ENCODE results near the gene STAT5B.

STAT5B gene

DNA sequence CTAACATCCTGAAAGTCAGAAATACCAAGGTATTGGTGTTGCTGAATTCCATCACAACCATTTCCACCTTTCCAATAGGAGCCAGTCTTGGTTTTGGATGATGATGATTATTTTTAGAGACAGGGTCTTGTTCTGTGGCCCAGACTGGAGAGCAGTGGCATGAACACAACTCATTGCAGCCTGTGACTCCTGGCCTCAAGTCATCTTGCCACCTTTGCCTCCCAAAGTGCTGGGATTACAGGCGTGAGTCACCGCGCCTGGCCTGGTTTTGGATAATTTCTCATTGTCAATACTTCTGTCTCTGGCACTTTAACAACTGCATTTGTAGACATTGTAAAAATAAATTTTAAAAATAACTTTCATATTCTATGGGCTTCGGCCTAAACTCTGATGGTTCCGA, 22.6 kb downstream of the STAT5B start:
- no peak overlapping the region for H2AFZ ChIP-seq (ENCODE audit: low read depth, low read length)
- H2BK12ac ChIP-seq (ENCODE audit: low read length in 2 of 2): no peak overlapping the region
- H2BK15ac ChIP-seq (ENCODE audit: low read depth, poor library complexity, severe bottlenecking): no peak overlapping the region
- no peak for DNase-seq
- no peak overlapping the region for H3K18ac ChIP-seq (ENCODE audit: low read depth in 1 of 2, low read length in 2 of 2)
- H3K4me2 ChIP-seq (ENCODE audit: low read length, poor library complexity, severe bottlenecking): no peak overlapping the region
- H2AK5ac ChIP-seq (ENCODE audit: low read length, severe bottlenecking): no peak overlapping the region
- no peaks in the 10 kb centered on the region for H3K36me3 ChIP-seq (ENCODE audit: control insufficient read depth in 1 of 2, insufficient read depth in 2 of 2, low read depth in 1 of 2, low read length in 2 of 2)
- peaks cover 5% of the 10 kb centered on the region for H3K4me1 ChIP-seq (ENCODE audit: control insufficient read depth, insufficient read depth, low read depth, low read length)
- peaks cover 13% of the 10 kb centered on the region for H3K79me1 ChIP-seq (replicated peaks; ENCODE audit: low read length, poor library complexity, severe bottlenecking)
- no peak overlapping the region for H2BK5ac ChIP-seq (ENCODE audit: low read depth, low read length, poor library complexity, severe bottlenecking)
- H3K9ac ChIP-seq (ENCODE audit: low read length): no peak overlapping the region
- no peak overlapping the region for H3K4me3 ChIP-seq (ENCODE audit: insufficient read depth in 1 of 2, low read depth in 1 of 2, low read length in 2 of 2)
- H3K27ac ChIP-seq (ENCODE audit: low read length, poor library complexity, severe bottlenecking): no peak overlapping the region
- no peak overlapping the region for H3K23ac ChIP-seq (ENCODE audit: low read length in 2 of 2)
- no peak overlapping the region for H3K4ac ChIP-seq (ENCODE audit: low read depth in 1 of 2, low read length in 2 of 2)
- H2BK120ac ChIP-seq (ENCODE audit: low read depth, low read length): no peak overlapping the region
- no peaks in the 10 kb centered on the region for H3K9me3 ChIP-seq (ENCODE audit: control insufficient read depth, low read length)
- H3K27me3 ChIP-seq (ENCODE audit: control insufficient read depth in 1 of 2, insufficient read depth in 1 of 2, low read length in 2 of 2): no peaks in the 10 kb centered on the region
- H3K14ac ChIP-seq (ENCODE audit: low read length in 2 of 2): no peak overlapping the region
- H4K8ac ChIP-seq (ENCODE audit: low read length): no peak overlapping the region
- no peak overlapping the region for H4K91ac ChIP-seq (ENCODE audit: low read length)
- WGBS: 83% methylated on average over 3 of the region's 5 CpGs

DNA sequence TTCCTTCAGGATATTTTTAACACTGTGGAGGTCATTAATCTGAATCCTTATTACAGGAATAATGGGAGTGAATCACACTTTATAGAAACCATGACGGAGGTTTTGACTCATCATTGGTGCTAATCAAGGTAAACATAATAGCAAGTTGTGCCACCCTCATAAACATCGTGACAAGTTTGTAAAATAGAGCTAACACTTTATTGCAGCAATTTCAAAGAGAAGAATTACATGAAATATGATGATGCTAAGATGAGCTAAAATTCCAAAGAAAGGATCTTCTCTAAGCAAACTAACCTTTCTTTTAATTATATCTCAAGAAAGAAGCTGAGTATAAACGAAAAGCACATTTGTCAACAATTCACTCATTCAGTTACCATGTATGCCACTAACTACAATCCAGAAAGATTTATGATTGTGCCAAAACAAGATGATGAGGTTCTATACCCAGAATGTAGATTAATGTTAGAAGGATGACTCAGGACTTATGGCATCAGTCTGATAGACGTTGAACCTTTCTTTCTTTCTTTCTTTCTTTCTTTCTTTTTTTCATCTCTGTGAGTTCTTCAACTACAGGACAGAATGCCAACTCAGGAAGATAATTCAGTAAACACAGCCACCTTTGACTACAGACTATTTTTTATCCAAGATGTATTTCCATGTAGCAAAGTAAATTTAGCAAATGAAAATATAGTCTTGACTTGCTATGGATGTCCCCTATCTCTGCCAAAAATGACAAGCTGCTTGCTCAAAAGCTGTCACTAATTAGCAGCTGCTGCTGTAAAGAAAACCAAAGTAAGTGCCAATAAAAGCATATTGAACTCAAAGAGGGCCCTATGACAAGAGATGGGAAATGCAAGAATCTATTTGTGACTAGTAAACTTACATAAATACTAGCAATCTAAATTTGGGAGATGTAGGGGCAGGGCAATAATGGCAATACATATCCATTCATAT, 23.3 kb downstream of the STAT5B start:
- Histone ChIP-seq H2BK120ac (ENCODE audit: low read depth, low read length) (no peak overlapping the region), H3K4me2 (ENCODE audit: low read length, poor library complexity, severe bottlenecking) (no peak overlapping the region), H3K9ac (ENCODE audit: low read length) (no peak overlapping the region), H2BK12ac (ENCODE audit: low read length in 2 of 2) (no peak overlapping the region), H3K14ac (ENCODE audit: low read length in 2 of 2) (no peak overlapping the region), H3K27ac (ENCODE audit: low read length, poor library complexity, severe bottlenecking) (no peak overlapping the region), H2BK5ac (ENCODE audit: low read depth, low read length, poor library complexity, severe bottlenecking) (no peak overlapping the region), H3K4ac (ENCODE audit: low read depth in 1 of 2, low read length in 2 of 2) (no peak overlapping the region), H2AK5ac (ENCODE audit: low read length, severe bottlenecking) (no peak overlapping the region), H4K91ac (ENCODE audit: low read length) (no peak overlapping the region), H4K8ac (ENCODE audit: low read length) (no peak overlapping the region), H2BK15ac (ENCODE audit: low read depth, poor library complexity, severe bottlenecking) (no peak overlapping the region), H3K23ac (ENCODE audit: low read length in 2 of 2) (no peak overlapping the region), H3K4me3 (ENCODE audit: insufficient read depth in 1 of 2, low read depth in 1 of 2, low read length in 2 of 2) (no peak overlapping the region), H3K36me3 (ENCODE audit: control insufficient read depth in 1 of 2, insufficient read depth in 2 of 2, low read depth in 1 of 2, low read length in 2 of 2) (no peaks in the 10 kb centered on the region), H3K9me3 (ENCODE audit: control insufficient read depth, low read length) (no peaks in the 10 kb centered on the region), H3K18ac (ENCODE audit: low read depth in 1 of 2, low read length in 2 of 2) (no peak overlapping the region), H3K27me3 (ENCODE audit: control insufficient read depth in 1 of 2, insufficient read depth in 1 of 2, low read length in 2 of 2) (no peaks in the 10 kb centered on the region), H2AFZ (ENCODE audit: low read depth, low read length) (no peak overlapping the region), H3K79me1 (replicated peaks; ENCODE audit: low read length, poor library complexity, severe bottlenecking) (peaks cover 17% of the 10 kb centered on the region), H3K4me1 (ENCODE audit: control insufficient read depth, insufficient read depth, low read depth, low read length) (peaks cover 6% of the 10 kb centered on the region)
- WGBS: 53% methylated on average over 3 of the region's 4 CpGs
- DNase-seq: peak; percentile 51

DNA sequence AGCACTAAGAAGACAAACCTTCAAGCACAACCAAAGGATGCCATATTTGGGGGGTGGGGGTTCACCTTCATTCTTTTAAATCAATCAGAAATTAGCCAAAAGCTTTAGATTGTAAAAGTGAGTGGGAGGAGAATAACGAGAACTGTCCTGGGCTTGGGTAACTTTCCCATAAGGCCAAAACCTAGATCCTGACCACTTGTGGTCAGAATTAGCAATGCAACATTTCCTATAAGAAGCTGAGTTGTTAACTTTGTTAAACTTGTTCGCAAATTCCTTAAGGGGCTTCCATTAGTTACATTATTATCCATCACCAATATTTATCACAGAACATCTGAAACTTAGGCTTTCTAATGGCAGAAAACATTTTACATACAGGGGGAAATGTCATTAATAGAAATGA, 25.1 kb downstream of the STAT5B start:
- no peak overlapping the region for H3K9ac ChIP-seq (ENCODE audit: low read length)
- 60% methylated on average over 1 of the region's 2 CpGs for WGBS
- no peak for DNase-seq
- H3K18ac ChIP-seq (ENCODE audit: low read depth in 1 of 2, low read length in 2 of 2): no peak overlapping the region
- no peak overlapping the region for H4K8ac ChIP-seq (ENCODE audit: low read length)
- H3K14ac ChIP-seq (ENCODE audit: low read length in 2 of 2): no peak overlapping the region
- no peak overlapping the region for H2BK12ac ChIP-seq (ENCODE audit: low read length in 2 of 2)
- no peak overlapping the region for H3K23ac ChIP-seq (ENCODE audit: low read length in 2 of 2)
- no peak overlapping the region for H2BK5ac ChIP-seq (ENCODE audit: low read depth, low read length, poor library complexity, severe bottlenecking)
- no peaks in the 10 kb centered on the region for H3K36me3 ChIP-seq (ENCODE audit: control insufficient read depth in 1 of 2, insufficient read depth in 2 of 2, low read depth in 1 of 2, low read length in 2 of 2)
- no peak overlapping the region for H3K4me2 ChIP-seq (ENCODE audit: low read length, poor library complexity, severe bottlenecking)
- H3K27ac ChIP-seq (ENCODE audit: low read length, poor library complexity, severe bottlenecking): no peak overlapping the region
- H2AFZ ChIP-seq (ENCODE audit: low read depth, low read length): no peak overlapping the region
- H3K79me1 ChIP-seq (replicated peaks; ENCODE audit: low read length, poor library complexity, severe bottlenecking): peaks cover 21% of the 10 kb centered on the region
- H4K91ac ChIP-seq (ENCODE audit: low read length): no peak overlapping the region
- no peaks in the 10 kb centered on the region for H3K9me3 ChIP-seq (ENCODE audit: control insufficient read depth, low read length)
- H2BK15ac ChIP-seq (ENCODE audit: low read depth, poor library complexity, severe bottlenecking): no peak overlapping the region
- no peak overlapping the region for H2BK120ac ChIP-seq (ENCODE audit: low read depth, low read length)
- no peak overlapping the region for H3K4me3 ChIP-seq (ENCODE audit: insufficient read depth in 1 of 2, low read depth in 1 of 2, low read length in 2 of 2)
- H3K4me1 ChIP-seq (ENCODE audit: control insufficient read depth, insufficient read depth, low read depth, low read length): peaks cover 6% of the 10 kb centered on the region
- no peak overlapping the region for H3K4ac ChIP-seq (ENCODE audit: low read depth in 1 of 2, low read length in 2 of 2)
- H2AK5ac ChIP-seq (ENCODE audit: low read length, severe bottlenecking): no peak overlapping the region
- no peaks in the 10 kb centered on the region for H3K27me3 ChIP-seq (ENCODE audit: control insufficient read depth in 1 of 2, insufficient read depth in 1 of 2, low read length in 2 of 2)

DNA sequence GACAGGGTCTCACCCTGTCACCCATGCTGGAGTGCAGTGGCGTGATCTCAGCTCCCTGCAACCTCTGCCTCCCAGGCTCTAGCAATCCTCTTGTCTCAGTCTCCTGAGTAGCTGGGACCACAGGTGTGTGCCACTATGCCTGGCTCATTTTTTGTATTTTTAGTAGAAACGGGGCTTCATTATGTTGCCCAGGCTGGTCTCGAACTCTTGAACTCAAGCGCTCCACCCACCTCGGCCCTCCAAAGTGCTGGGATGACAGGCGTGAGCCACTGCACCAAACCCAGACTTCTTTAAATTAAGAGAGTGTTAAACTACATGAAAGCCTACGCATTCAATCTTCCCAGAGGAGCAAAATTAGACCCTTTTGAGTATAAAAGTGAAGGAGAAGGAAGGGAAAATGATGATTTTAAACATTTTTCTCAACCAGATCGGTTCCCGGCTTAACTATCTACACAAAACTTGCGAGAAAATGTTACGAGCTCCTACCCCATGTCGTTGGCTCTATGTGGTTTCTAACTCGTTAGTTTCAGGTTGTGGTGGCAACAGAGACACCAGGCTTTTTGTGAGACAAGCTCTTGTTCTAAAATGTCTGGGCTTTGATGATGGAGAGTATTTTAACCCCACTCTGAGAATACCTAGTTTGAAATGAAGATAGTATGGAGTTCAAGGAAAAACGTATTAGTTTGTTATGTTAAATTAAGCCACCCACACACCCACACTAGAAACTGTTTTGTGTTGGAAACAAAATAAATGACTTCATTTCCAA, 26.3 kb downstream of the STAT5B start:
- H3K79me1 ChIP-seq (replicated peaks; ENCODE audit: low read length, poor library complexity, severe bottlenecking): peaks cover 20% of the 10 kb centered on the region

More for the DNA sequence above, 26.3 kb downstream of the STAT5B start:
- Histone ChIP-seq H3K27ac (ENCODE audit: low read length, poor library complexity, severe bottlenecking) (no peak overlapping the region), H3K14ac (ENCODE audit: low read length in 2 of 2) (no peak overlapping the region), H3K9ac (ENCODE audit: low read length) (no peak overlapping the region), H3K4ac (ENCODE audit: low read depth in 1 of 2, low read length in 2 of 2) (no peak overlapping the region), H2BK12ac (ENCODE audit: low read length in 2 of 2) (no peak overlapping the region), H2BK15ac (ENCODE audit: low read depth, poor library complexity, severe bottlenecking) (no peak overlapping the region), H3K9me3 (ENCODE audit: control insufficient read depth, low read length) (no peaks in the 10 kb centered on the region), H2AK5ac (ENCODE audit: low read length, severe bottlenecking) (no peak overlapping the region), H3K4me3 (ENCODE audit: insufficient read depth in 1 of 2, low read depth in 1 of 2, low read length in 2 of 2) (no peak overlapping the region), H3K4me2 (ENCODE audit: low read length, poor library complexity, severe bottlenecking) (no peak overlapping the region), H3K27me3 (ENCODE audit: control insufficient read depth in 1 of 2, insufficient read depth in 1 of 2, low read length in 2 of 2) (no peaks in the 10 kb centered on the region), H4K91ac (ENCODE audit: low read length) (no peak overlapping the region), H3K36me3 (ENCODE audit: control insufficient read depth in 1 of 2, insufficient read depth in 2 of 2, low read depth in 1 of 2, low read length in 2 of 2) (no peaks in the 10 kb centered on the region), H3K4me1 (ENCODE audit: control insufficient read depth, insufficient read depth, low read depth, low read length) (peaks cover 2% of the 10 kb centered on the region), H2BK5ac (ENCODE audit: low read depth, low read length, poor library complexity, severe bottlenecking) (no peak overlapping the region), H3K18ac (ENCODE audit: low read depth in 1 of 2, low read length in 2 of 2) (no peak overlapping the region), H2AFZ (ENCODE audit: low read depth, low read length) (no peak overlapping the region), H2BK120ac (ENCODE audit: low read depth, low read length) (no peak overlapping the region), H4K8ac (ENCODE audit: low read length) (no peak overlapping the region), H3K23ac (ENCODE audit: low read length in 2 of 2) (no peak overlapping the region)
- WGBS: 96% methylated on average over 13 of the region's 14 CpGs
- no peak for DNase-seq
